Neuron (in vitro differentiated cells): ENCODE data around the gene AK9.

Source experiments
- H2AFZ ChIP-seq: one replicate; pipeline ENCODE4 v1.6.1; 2013; ENCODE audit warnings: low read depth, mild to moderate bottlenecking, inconsistent platforms, low read length, moderate library complexity
- H3K27me3 ChIP-seq: one replicate; pipeline ENCODE4 v1.6.1; 2013; ENCODE audit warnings: low read length; ENCODE audit not compliant: insufficient read depth
- H3K36me3 ChIP-seq: one replicate; pipeline ENCODE4 v1.6.1; 2013; ENCODE audit warnings: low read length; ENCODE audit not compliant: insufficient read depth
- H3K4me1 ChIP-seq: one replicate; pipeline ENCODE4 v1.6.1; 2013; ENCODE audit warnings: low read length; ENCODE audit not compliant: insufficient read depth
- H3K4me3 ChIP-seq: 2 replicates; pipeline ENCODE4 v1.5.1; 2013; ENCODE audit warnings: mild to moderate bottlenecking, low read length, moderate library complexity
- H3K9me3 ChIP-seq: one replicate; pipeline ENCODE4 v1.6.1; 2013; ENCODE audit warnings: low read length

AK9 gene

GRCh38 chr6:109632405-109632804 lies 58.6 kb downstream of the AK9 start:
- Histone ChIP-seq H3K4me1 (no peaks in the 10 kb centered on the region), H3K9me3 (no peaks in the 10 kb centered on the region), H3K27me3 (no peaks in the 10 kb centered on the region), H3K4me3 (no peak overlapping the region), H3K36me3 (no peaks in the 10 kb centered on the region), H2AFZ (no peak overlapping the region)

GRCh38 chr6:109631403-109631802 lies 59.6 kb downstream of the AK9 start:
- H3K4me3 ChIP-seq = no peak overlapping the region
- no peaks in the 10 kb centered on the region for H3K27me3 ChIP-seq
- H2AFZ ChIP-seq = no peak overlapping the region
- no peaks in the 10 kb centered on the region for H3K36me3 ChIP-seq
- no peaks in the 10 kb centered on the region for H3K4me1 ChIP-seq
- H3K9me3 ChIP-seq = no peaks in the 10 kb centered on the region

GRCh38 chr6:109628158-109629000 lies 62.6 kb downstream of the AK9 start:
- Histone ChIP-seq H3K4me1 (no peaks in the 10 kb centered on the region), H3K9me3 (no peaks in the 10 kb centered on the region), H2AFZ (no peak overlapping the region), H3K27me3 (no peaks in the 10 kb centered on the region), H3K4me3 (no peak overlapping the region), H3K36me3 (no peaks in the 10 kb centered on the region)

- no peaks in the 10 kb centered on the region for H3K4me1 ChIP-seq
- H2AFZ ChIP-seq = no peak overlapping the region
Measured at GRCh38 chr6:109626311-109626710, 64.7 kb downstream of the AK9 start.

GRCh38 chr6:109625199-109625598 lies 65.8 kb downstream of the AK9 start:
- H2AFZ ChIP-seq = no peak overlapping the region
- no peaks in the 10 kb centered on the region for H3K9me3 ChIP-seq
- H3K36me3 ChIP-seq = no peaks in the 10 kb centered on the region
- no peaks in the 10 kb centered on the region for H3K4me1 ChIP-seq
- H3K4me3 ChIP-seq = no peak overlapping the region
- no peaks in the 10 kb centered on the region for H3K27me3 ChIP-seq

More at GRCh38 chr6:109626311-109626710, 64.7 kb downstream of the AK9 start:
- Histone ChIP-seq H3K9me3 (no peaks in the 10 kb centered on the region), H3K27me3 (no peaks in the 10 kb centered on the region), H3K36me3 (no peaks in the 10 kb centered on the region), H3K4me3 (no peak overlapping the region)

- no peak overlapping the region for H2AFZ ChIP-seq
- H3K9me3 ChIP-seq = no peaks in the 10 kb centered on the region
- no peaks in the 10 kb centered on the region for H3K27me3 ChIP-seq
- H3K4me1 ChIP-seq = no peaks in the 10 kb centered on the region
- H3K36me3 ChIP-seq = no peaks in the 10 kb centered on the region
- no peak overlapping the region for H3K4me3 ChIP-seq
Measured at GRCh38 chr6:109623288-109623687, 67.7 kb downstream of the AK9 start.

- Histone ChIP-seq H3K9me3 (peaks cover 2% of the 10 kb centered on the region), H3K36me3 (no peaks in the 10 kb centered on the region), H2AFZ (no peak overlapping the region), H3K27me3 (no peaks in the 10 kb centered on the region), H3K4me1 (no peaks in the 10 kb centered on the region), H3K4me3 (no peak overlapping the region)
Measured at GRCh38 chr6:109612268-109612667, 78.7 kb downstream of the AK9 start.

GRCh38 chr6:109611502-109611901 lies 79.5 kb downstream of the AK9 start:
- Histone ChIP-seq H3K4me1 (no peaks in the 10 kb centered on the region), H3K9me3 (peaks cover 2% of the 10 kb centered on the region), H2AFZ (no peak overlapping the region), H3K27me3 (no peaks in the 10 kb centered on the region), H3K4me3 (no peak overlapping the region), H3K36me3 (no peaks in the 10 kb centered on the region)

- Histone ChIP-seq H3K36me3 (no peaks in the 10 kb centered on the region), H3K9me3 (peaks cover 2% of the 10 kb centered on the region), H3K4me1 (no peaks in the 10 kb centered on the region), H3K27me3 (no peaks in the 10 kb centered on the region), H3K4me3 (no peak overlapping the region), H2AFZ (no peak overlapping the region)
Measured at GRCh38 chr6:109610590-109610989, 80.4 kb downstream of the AK9 start.

- H3K36me3 ChIP-seq = no peaks in the 10 kb centered on the region
- H3K4me1 ChIP-seq = no peaks in the 10 kb centered on the region
- H2AFZ ChIP-seq = no peak overlapping the region
- H3K4me3 ChIP-seq = no peak overlapping the region
- H3K27me3 ChIP-seq = no peaks in the 10 kb centered on the region
- H3K9me3 ChIP-seq = peaks cover 2% of the 10 kb centered on the region
Measured at GRCh38 chr6:109609737-109610136, 81.3 kb downstream of the AK9 start.

GRCh38 chr6:109606359-109606758 lies 84.6 kb downstream of the AK9 start:
- Histone ChIP-seq H3K4me1 (no peaks in the 10 kb centered on the region), H3K27me3 (no peaks in the 10 kb centered on the region), H3K36me3 (no peaks in the 10 kb centered on the region), H3K9me3 (no peaks in the 10 kb centered on the region), H2AFZ (no peak overlapping the region), H3K4me3 (no peak overlapping the region)

GRCh38 chr6:109595998-109596397 lies 95.0 kb downstream of the AK9 start:
- Histone ChIP-seq H3K27me3 (no peaks in the 10 kb centered on the region), H3K36me3 (no peaks in the 10 kb centered on the region), H2AFZ (no peak overlapping the region), H3K4me3 (no peak overlapping the region), H3K4me1 (no peaks in the 10 kb centered on the region), H3K9me3 (no peaks in the 10 kb centered on the region)

GRCh38 chr6:109580519-109580918 lies 110.5 kb downstream of the AK9 start:
- H3K27me3 ChIP-seq = no peaks in the 10 kb centered on the region
- H3K9me3 ChIP-seq = no peaks in the 10 kb centered on the region

GRCh38 chr6:109579361-109579760 lies 111.6 kb downstream of the AK9 start:
- H3K4me3 ChIP-seq = no peak overlapping the region
- no peaks in the 10 kb centered on the region for H3K27me3 ChIP-seq
- no peaks in the 10 kb centered on the region for H3K36me3 ChIP-seq
- H3K9me3 ChIP-seq = no peaks in the 10 kb centered on the region
- H3K4me1 ChIP-seq = peaks cover 4% of the 10 kb centered on the region
- no peak overlapping the region for H2AFZ ChIP-seq

More at GRCh38 chr6:109580519-109580918, 110.5 kb downstream of the AK9 start:
- H3K4me3 ChIP-seq = no peak overlapping the region
- H2AFZ ChIP-seq = peak overlapping the region; percentile 39
- peaks cover 4% of the 10 kb centered on the region for H3K4me1 ChIP-seq
- no peaks in the 10 kb centered on the region for H3K36me3 ChIP-seq
